Osteoblast (primary cell): ENCODE measurements around the gene PPFIA1. TPM values are rescaled to one million over a fixed set of nuclear protein-coding genes. Genes with fewer than 3 reads are reported as not detected.

Experiments
- DNase-seq: peaks from one replicate; pipeline ENCODE4 v3.0.0; 2011; ENCODE audit warnings: low spot score, mixed read lengths; ENCODE audit not compliant: insufficient read length; ENCODE audit errors: missing footprints
- H2AFZ ChIP-seq: 2 replicates; pipeline ENCODE4 v1.6.0; 2011; ENCODE audit warnings: mild to moderate bottlenecking, low read length
- H3K27ac ChIP-seq: 2 replicates; pipeline ENCODE4 v1.5.1; 2011; ENCODE audit warnings: mild to moderate bottlenecking, low read depth, low read length, moderate library complexity
- H3K27me3 ChIP-seq: 2 replicates; pipeline ENCODE4 v1.6.0; 2012; ENCODE audit warnings: mild to moderate bottlenecking, control low read depth, inconsistent platforms, low read length, moderate library complexity; ENCODE audit not compliant: insufficient read depth
- H3K36me3 ChIP-seq: 2 replicates; pipeline ENCODE4 v1.5.1; 2011; ENCODE audit warnings: mild to moderate bottlenecking, low read length, control low read depth, moderate library complexity; ENCODE audit not compliant: insufficient read depth
- H3K4me1 ChIP-seq: 2 replicates; pipeline ENCODE4 v1.5.1; 2011; ENCODE audit warnings: mild to moderate bottlenecking, low read length, control low read depth, moderate library complexity; ENCODE audit not compliant: insufficient read depth
- H3K4me2 ChIP-seq: 2 replicates; pipeline ENCODE4 v1.6.0; 2011; ENCODE audit warnings: mild to moderate bottlenecking, low read length; ENCODE audit not compliant: insufficient read depth
- H3K4me3 ChIP-seq: fragments of 200-600 bp; sonication (generic); 3 replicates; pipeline ENCODE4 v1.5.1; 2012; ENCODE audit warnings: mild to moderate bottlenecking, low read length, inconsistent platforms; ENCODE audit not compliant: insufficient read depth
- H3K79me2 ChIP-seq: 2 replicates; pipeline ENCODE4 v1.6.0; 2012; ENCODE audit warnings: mild to moderate bottlenecking, low read length, control low read depth, inconsistent platforms; ENCODE audit not compliant: insufficient read depth
- H3K9me3 ChIP-seq: 2 replicates; pipeline ENCODE4 v1.5.1; 2011; ENCODE audit warnings: low read depth, low read length, control low read depth
- H4K20me1 ChIP-seq: 2 replicates; pipeline ENCODE4 v1.6.0; 2012; ENCODE audit warnings: mild to moderate bottlenecking, low read length, control low read depth; ENCODE audit not compliant: insufficient read depth
- total RNA-seq: library from RNA; depleted of rRNA; stranded (reverse); fragments of >200 nt; gene quantifications from 2 replicates; pipeline ENCODE4 v1.2.3, GENCODE V29; 2012
- TF ChIP-seq, protein P1 (sequence below): IDR thresholded peaks from 2 replicates; pipeline ENCODE4 v1.5.1; 2011; ENCODE audit warnings: mild to moderate bottlenecking, low read depth, low read length, moderate library complexity; ENCODE audit errors: extremely low read depth

PPFIA1 gene
- total RNA-seq, 1 donor = 110 TPM

DNA sequence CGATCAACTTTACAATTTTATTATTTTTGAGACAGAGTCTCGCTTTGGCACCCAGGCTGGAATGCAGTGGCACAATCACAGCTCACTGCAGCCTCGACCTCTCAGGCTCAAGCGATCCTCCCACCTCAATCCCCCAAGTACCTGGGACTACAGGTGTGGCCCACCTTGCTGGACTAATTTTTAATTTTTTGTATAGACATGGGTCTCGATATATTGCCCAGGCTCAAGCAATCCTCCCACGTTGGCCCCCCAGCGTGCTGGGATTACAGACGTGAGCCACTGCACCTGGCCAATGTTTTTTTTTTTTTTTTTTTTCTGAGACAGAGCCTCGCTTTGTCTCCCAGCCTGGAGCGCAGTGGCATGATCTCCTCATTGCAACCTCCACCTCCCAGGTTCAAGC is 2.0 kb upstream of the PPFIA1 start:
- no peak for DNase-seq
- Histone ChIP-seq H3K27me3 (peaks cover 23% of the 10 kb centered on the region), H3K27ac (no peak overlapping the region), H3K4me2 (no peak overlapping the region), H3K9me3 (no peaks in the 10 kb centered on the region), H3K4me3 (no peak overlapping the region), H3K4me1 (peaks cover 11% of the 10 kb centered on the region), H3K79me2 (peaks cover 29% of the 10 kb centered on the region), H3K36me3 (peaks cover 17% of the 10 kb centered on the region), H2AFZ (no peak overlapping the region), H4K20me1 (peaks cover 13% of the 10 kb centered on the region)
- TF ChIP-seq, protein P1, sequence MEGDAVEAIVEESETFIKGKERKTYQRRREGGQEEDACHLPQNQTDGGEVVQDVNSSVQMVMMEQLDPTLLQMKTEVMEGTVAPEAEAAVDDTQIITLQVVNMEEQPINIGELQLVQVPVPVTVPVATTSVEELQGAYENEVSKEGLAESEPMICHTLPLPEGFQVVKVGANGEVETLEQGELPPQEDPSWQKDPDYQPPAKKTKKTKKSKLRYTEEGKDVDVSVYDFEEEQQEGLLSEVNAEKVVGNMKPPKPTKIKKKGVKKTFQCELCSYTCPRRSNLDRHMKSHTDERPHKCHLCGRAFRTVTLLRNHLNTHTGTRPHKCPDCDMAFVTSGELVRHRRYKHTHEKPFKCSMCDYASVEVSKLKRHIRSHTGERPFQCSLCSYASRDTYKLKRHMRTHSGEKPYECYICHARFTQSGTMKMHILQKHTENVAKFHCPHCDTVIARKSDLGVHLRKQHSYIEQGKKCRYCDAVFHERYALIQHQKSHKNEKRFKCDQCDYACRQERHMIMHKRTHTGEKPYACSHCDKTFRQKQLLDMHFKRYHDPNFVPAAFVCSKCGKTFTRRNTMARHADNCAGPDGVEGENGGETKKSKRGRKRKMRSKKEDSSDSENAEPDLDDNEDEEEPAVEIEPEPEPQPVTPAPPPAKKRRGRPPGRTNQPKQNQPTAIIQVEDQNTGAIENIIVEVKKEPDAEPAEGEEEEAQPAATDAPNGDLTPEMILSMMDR = no peak

DNA sequence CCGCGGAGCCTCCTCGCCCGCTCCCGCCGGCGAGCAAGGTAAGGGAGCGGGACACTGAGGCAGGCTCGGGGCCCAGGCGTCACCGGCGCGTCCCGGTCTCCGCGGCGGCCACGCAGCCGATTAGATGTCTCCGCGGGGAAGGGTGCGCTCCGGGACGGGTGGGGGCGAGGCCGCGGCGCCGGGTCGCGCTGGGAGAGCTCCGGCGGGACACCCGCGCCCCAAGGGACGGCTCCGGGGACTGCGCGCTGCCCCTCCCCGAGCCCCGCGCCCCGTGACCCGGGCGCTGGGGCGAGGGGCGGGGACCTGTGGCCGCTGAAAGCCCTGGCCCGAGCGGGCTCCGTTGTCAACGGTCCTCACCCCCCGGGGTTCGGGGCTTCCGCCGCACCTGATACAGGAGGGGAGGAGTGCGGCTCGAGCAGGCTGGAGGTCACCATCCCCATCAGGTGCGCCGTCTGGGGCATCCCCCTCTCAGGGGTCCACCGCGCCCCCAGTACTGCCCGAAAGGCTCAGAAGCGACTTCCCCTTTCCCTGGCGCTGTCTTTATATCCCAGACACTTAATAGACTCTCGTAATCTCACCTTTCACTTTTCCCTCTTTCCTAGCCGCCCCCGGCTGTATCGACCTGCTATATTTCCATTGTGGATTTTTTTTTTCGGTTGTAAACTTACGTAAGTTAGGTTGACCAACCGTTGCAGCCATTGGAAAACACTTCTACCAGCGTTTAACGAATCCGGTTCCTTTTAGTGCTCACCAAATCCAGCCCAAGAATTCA is 573 bp downstream of the PPFIA1 start:
- H4K20me1 ChIP-seq = peaks cover 34% of the 10 kb centered on the region
- peaks cover 38% of the 10 kb centered on the region for H3K36me3 ChIP-seq
- H3K4me3 ChIP-seq = peak overlapping the region; percentile 93
- H3K27ac ChIP-seq = peak overlapping the region; percentile 79
- peak; percentile 77 for DNase-seq
- peak overlapping the region; percentile 76 for H2AFZ ChIP-seq
- peak overlapping the region; percentile 95 for H3K4me2 ChIP-seq
- no peaks in the 10 kb centered on the region for H3K9me3 ChIP-seq
- peaks cover 11% of the 10 kb centered on the region for H3K4me1 ChIP-seq
- H3K79me2 ChIP-seq = peaks cover 54% of the 10 kb centered on the region
- peaks cover 14% of the 10 kb centered on the region for H3K27me3 ChIP-seq
- TF ChIP-seq, protein P1 = no peak

DNA sequence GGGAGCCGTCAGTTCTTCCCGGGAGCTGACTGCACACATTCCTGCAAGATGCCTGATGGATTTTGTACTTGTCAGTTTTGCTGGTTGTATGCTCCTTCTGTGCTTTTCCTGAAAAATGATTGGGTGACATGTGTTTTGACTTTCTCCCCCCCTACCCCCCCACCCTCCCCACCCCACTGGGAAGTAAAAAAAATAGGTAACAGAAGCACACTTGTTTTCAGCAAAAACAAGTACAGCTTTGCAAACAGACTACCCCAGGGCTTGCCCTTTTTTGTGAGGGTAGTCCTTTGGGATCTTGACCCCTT is 1.1 kb downstream of the PPFIA1 start:
- TF ChIP-seq, protein P1 = no peak
- Histone ChIP-seq H3K4me2 (peak overlapping the region; percentile 95), H2AFZ (no peak overlapping the region), H3K27me3 (peaks cover 13% of the 10 kb centered on the region), H3K27ac (peak overlapping the region; percentile 79), H3K4me1 (peaks cover 11% of the 10 kb centered on the region), H3K9me3 (no peaks in the 10 kb centered on the region), H3K79me2 (peaks cover 60% of the 10 kb centered on the region), H3K4me3 (peak overlapping the region; percentile 93), H4K20me1 (peaks cover 35% of the 10 kb centered on the region), H3K36me3 (peaks cover 39% of the 10 kb centered on the region)
- DNase-seq = no peak

- Histone ChIP-seq H3K4me1 (peaks cover 11% of the 10 kb centered on the region), H3K79me2 (peaks cover 62% of the 10 kb centered on the region), H3K4me2 (peak overlapping the region; percentile 95), H3K36me3 (peaks cover 39% of the 10 kb centered on the region), H3K27me3 (peaks cover 13% of the 10 kb centered on the region), H2AFZ (no peak overlapping the region), H4K20me1 (peaks cover 35% of the 10 kb centered on the region), H3K9me3 (no peaks in the 10 kb centered on the region), H3K4me3 (peak overlapping the region; percentile 37), H3K27ac (peak overlapping the region; percentile 15)
- no peak for DNase-seq
- TF ChIP-seq, protein P1 = no peak
These were observed 1.5 kb downstream of the PPFIA1 start for GRCh38 chr11:70272009-70272408.
